HK-2 (cell line): ENCODE measurements around the gene DAP3.
"Not testable (repeated sequence)": the region's sequence is repeated elsewhere in the genome, so short reads cannot be mapped to it uniquely, and the experiment has no call there.

Experiments
- DNase-seq: peaks from one replicate; pipeline ENCODE4 v3.0.0-alpha.2; 2018; ENCODE audit not compliant: unreplicated experiment

Gene DAP3

GRCh38 chr1:155718524-155719115 lies 29.7 kb downstream of the DAP3 start:
- not testable (repeated sequence) for DNase-seq

GRCh38 chr1:155719703-155720102 lies 30.8 kb downstream of the DAP3 start:
- no peak for DNase-seq

GRCh38 chr1:155725142-155725541 lies 36.3 kb downstream of the DAP3 start:
- DNase-seq, result no peak

- DNase-seq, result no peak
These were observed 40.4 kb downstream of the DAP3 start for GRCh38 chr1:155729031-155729898.

DNA sequence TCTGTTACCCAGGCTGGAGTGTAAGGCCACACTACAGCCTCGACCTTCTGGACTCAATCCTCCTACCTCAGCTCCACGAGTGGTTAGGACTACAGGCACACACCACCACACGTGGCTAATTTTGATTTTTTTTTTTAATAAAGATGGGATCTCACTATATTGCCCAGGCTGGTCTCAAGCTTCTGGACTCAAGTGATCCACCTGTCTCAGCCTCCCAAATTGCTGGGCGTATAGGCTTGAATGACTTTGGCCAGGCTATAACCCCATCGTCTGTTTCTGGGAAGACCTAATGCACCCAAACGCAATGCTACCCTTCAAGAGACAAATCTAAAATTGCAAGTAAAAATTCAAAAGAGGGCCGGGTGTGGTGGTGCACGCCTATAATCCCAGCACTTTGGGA lies 52.1 kb downstream of the DAP3 start:
- DNase-seq, result no peak

DNA sequence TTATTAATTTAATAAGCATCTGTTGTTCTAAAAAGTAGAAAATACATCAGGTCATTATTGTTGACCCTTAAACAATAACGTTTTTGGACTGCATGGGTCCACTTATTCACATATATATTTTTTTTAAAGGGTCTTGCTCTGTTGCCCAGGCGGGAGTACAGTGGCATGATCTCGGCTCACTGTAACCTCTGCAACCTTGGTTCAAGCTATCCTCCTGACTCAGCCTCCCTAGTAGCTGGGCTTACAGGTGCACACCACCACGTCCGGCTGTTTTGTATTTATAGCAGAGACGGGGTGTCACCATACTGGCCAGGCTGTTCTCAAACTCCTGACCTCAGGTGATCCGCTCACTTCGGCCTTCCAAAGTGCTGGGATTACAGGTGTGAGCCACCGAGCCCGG lies 53.0 kb downstream of the DAP3 start:
- DNase-seq, result no peak

DNA sequence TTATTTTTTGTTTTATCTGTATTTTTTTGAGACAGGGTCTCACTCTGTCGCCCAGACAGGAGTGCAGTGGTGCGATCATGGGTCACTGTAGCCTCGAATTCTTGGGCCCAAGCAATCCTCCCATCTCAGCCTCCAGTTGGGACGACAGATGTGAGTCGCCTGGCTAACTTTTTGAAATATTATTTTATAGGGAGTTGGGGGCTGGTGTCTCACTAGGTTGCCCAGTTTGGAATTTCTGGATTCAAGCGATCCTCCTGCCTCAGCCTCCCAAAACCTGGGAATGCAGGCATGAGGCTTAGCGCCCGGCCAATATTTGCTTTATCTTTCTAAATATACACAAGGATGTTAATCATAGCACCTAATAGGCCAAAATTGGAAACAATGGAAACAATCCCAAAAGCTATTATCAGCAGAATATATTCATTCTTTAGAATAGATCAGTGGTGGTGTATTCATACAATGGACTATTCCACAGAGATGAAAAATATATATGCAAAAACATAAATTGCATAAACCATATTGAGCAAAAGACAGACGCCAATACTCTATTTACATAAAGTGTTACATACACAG lies 55.9 kb downstream of the DAP3 start:
- DNase-seq, result no peak

GRCh38 chr1:155745284-155746228 lies 56.7 kb downstream of the DAP3 start:
- peak; percentile 95 for DNase-seq

GRCh38 chr1:155747586-155747985 lies 58.7 kb downstream of the DAP3 start:
- DNase-seq, result not testable (repeated sequence)

GRCh38 chr1:155748141-155748540 lies 59.2 kb downstream of the DAP3 start:
- DNase-seq, result not testable (repeated sequence)

GRCh38 chr1:155759017-155759416 lies 70.1 kb downstream of the DAP3 start:
- DNase-seq, result not testable (repeated sequence)

DNA sequence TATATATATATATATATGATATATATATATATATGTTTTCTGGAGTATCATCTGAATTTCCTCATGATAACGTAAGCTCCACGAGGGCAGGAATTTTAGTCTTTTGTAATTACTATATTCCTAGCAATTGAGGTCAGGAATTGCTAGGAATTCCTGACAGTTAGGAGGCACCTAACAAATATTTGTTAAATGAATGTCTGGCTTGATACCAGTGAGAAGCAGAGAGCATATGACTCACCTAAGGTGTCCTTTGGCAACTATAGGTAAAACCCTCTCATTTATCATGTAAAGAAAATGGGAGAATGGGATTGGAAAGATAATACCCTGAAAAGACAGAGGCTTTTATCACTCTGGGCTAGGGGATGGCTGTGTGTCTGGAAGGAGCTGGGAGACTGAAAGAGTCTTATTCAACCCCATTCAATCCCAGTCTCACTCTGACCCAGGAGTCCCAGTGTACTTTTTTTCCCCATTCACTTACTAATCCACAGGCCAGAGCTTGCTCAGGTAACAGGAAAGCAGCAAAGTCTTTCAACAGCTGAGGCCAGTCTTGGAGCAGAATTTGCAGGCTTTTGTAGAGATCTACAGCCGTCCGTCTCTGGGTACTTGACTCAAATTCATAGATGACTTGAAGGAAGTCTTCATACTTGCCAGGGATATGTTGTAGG lies 71.2 kb downstream of the DAP3 start:
- DNase-seq, result no peak

- DNase-seq, result no peak
These were observed 72.0 kb downstream of the DAP3 start for GRCh38 chr1:155760751-155761475.

- DNase-seq, result no peak
These were observed 73.0 kb downstream of the DAP3 start for GRCh38 chr1:155761736-155762405.

GRCh38 chr1:155763090-155763815 lies 74.4 kb downstream of the DAP3 start:
- peak; percentile 65 for DNase-seq

- DNase-seq, result not testable (repeated sequence)
These were observed 75.1 kb downstream of the DAP3 start for GRCh38 chr1:155763989-155764388.

DNA sequence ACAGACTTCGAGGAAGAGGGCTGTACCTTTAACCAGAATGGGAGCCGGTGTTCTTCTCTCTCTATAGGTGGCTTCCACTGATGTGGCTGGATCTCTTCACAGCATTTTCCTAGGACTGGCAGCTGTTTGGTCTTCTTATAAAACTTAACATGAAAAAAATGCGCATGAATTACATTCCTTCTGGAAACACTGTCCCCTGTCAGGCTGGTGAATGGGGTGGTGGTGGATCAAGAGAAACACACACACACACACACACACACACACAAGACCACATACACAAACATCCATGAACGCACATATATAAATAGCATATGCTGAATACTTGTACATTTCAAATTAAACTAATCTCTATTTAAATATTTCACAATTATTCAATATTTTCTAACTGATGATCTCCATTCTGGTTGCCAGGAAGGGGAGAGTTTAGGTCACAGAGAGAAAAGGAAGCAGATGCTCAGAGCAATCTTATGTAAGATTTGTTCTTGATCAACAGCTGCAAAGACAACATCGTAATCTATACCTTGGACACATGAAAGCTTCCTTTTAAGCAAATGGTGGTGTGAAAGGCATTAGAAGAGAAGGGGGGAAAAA lies 78.6 kb downstream of the DAP3 start:
- DNase-seq, result not testable (repeated sequence)

DNA sequence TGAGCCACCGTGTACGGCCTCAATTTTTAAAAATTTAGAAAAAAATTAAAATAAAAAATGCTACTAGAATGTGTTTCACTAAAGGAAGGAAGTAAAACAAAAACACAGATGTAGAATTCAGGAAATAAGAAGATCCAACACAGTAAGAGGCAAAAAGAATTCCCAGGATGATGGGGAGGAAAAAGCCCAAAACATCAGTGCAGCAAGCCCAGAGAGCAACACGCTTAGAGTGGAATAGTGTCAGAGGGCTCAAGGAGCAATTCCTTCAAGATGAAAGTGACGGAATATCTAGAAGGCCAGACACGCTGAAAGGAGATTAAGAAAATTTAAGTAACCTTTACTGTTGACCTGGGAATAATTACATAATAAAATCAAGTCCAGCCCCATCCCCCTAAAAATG lies 80.4 kb downstream of the DAP3 start:
- no peak for DNase-seq

GRCh38 chr1:155773221-155773620 lies 84.3 kb downstream of the DAP3 start:
- no peak for DNase-seq
